HEK293 (cell line): ENCODE results near the gene RSPRY1.

Experiments
- CTCF ChIA-PET: fragments of 350-600 bp; formaldehyde crosslinking; extraction: SDS; loops from one replicate; lab custom pipeline; 2021; ENCODE audit warnings: antibody characterized with exemption; lab: Yijun Ruan, JAX
- POLR2A ChIA-PET: fragments of 300-600 bp; formaldehyde crosslinking; extraction: SDS; loops from one replicate; lab custom pipeline; 2020; ENCODE audit warnings: antibody characterized with exemption, inconsistent platforms; lab: Yijun Ruan, JAX
- H3K27ac ChIP-seq: fragments of 200-500 bp; sonication (Bioruptor generic); 2 replicates; pipeline ENCODE4 v1.5.1; 2014; ENCODE audit warnings: low read depth, low read length, control low read depth, inconsistent platforms; ENCODE audit errors: extremely low read depth
- H3K36me3 ChIP-seq, 2 experiments: fragments of 200-500 bp in 1 of 2; sonication (Bioruptor generic) in 1 of 2; 1 replicate in 1 of 2; 2 replicates in 1 of 2; pipeline ENCODE4 v1.5.1; 2014 to 2017; ENCODE audit warnings: inconsistent platforms in 2 of 2, low read length in 2 of 2; ENCODE audit not compliant: control insufficient read depth in 2 of 2, insufficient read depth in 1 of 2
- H3K4me1 ChIP-seq: fragments of 200-500 bp; sonication (Bioruptor generic); 2 replicates; pipeline ENCODE4 v1.5.1; 2014; ENCODE audit warnings: mild to moderate bottlenecking, low read length, inconsistent platforms; ENCODE audit not compliant: control insufficient read depth, insufficient read depth
- H3K4me3 ChIP-seq: 2 replicates; pipeline ENCODE4 v1.5.1; 2011; ENCODE audit warnings: low read depth, mild to moderate bottlenecking, control low read depth, low read length, moderate library complexity
- H3K9me3 ChIP-seq: fragments of 200-500 bp; sonication (Bioruptor generic); 2 replicates; pipeline ENCODE4 v1.5.1; 2014; ENCODE audit warnings: low read depth, low read length, inconsistent platforms; ENCODE audit not compliant: control insufficient read depth, insufficient read depth
- CTCF ChIP-seq: fragments of 450-650 bp; formaldehyde crosslinking; IDR thresholded peaks from 2 replicates; pipeline ENCODE4 v1.5.1; 2016; ENCODE audit warnings: missing biosample characterization, missing genetic modification characterization
- KLF7 ChIP-seq: fragments of 450-650 bp; formaldehyde crosslinking; IDR thresholded peaks from 2 replicates; pipeline ENCODE4 v1.5.1; 2016; ENCODE audit warnings: missing biosample characterization, missing genetic modification characterization, borderline replicate concordance
- PATZ1 ChIP-seq: fragments of 450-650 bp; formaldehyde crosslinking; IDR thresholded peaks from 2 replicates; pipeline ENCODE4 v1.5.1; 2016; ENCODE audit warnings: missing biosample characterization, missing genetic modification characterization
- PRDM1 ChIP-seq: fragments of 450-650 bp; formaldehyde crosslinking; IDR thresholded peaks from 2 replicates; pipeline ENCODE4; 2016; ENCODE audit warnings: missing biosample characterization, missing genetic modification characterization
- PRDM10 ChIP-seq: fragments of 450-650 bp; formaldehyde crosslinking; IDR thresholded peaks from 2 replicates; pipeline ENCODE4 v1.5.1; 2016; ENCODE audit warnings: missing biosample characterization, missing genetic modification characterization
- SCRT2 ChIP-seq: fragments of 450-650 bp; formaldehyde crosslinking; IDR thresholded peaks from 2 replicates; pipeline ENCODE4 v1.5.1; 2016; ENCODE audit warnings: missing biosample characterization, missing genetic modification characterization
- SP7 ChIP-seq: fragments of 450-650 bp; formaldehyde crosslinking; IDR thresholded peaks from 2 replicates; pipeline ENCODE4 v1.5.1; 2016; ENCODE audit warnings: missing biosample characterization, missing genetic modification characterization
- ZBTB11 ChIP-seq: fragments of 450-650 bp; formaldehyde crosslinking; conservative IDR thresholded peaks from 2 replicates; pipeline ENCODE4 v1.5.1; 2016; ENCODE audit warnings: low read depth, missing biosample characterization, missing genetic modification characterization
- ZBTB20 ChIP-seq: fragments of 450-650 bp; formaldehyde crosslinking; IDR thresholded peaks from 2 replicates; pipeline ENCODE4 v1.5.1; 2016; ENCODE audit warnings: missing biosample characterization, missing genetic modification characterization
- ZBTB21 ChIP-seq: fragments of 450-650 bp; formaldehyde crosslinking; IDR thresholded peaks from 2 replicates; pipeline ENCODE4 v1.5.1; 2017; ENCODE audit warnings: missing biosample characterization, missing genetic modification characterization
- ZFP37 ChIP-seq: fragments of 450-650 bp; formaldehyde crosslinking; IDR thresholded peaks from 2 replicates; pipeline ENCODE4 v1.5.1; 2016; ENCODE audit warnings: missing biosample characterization, missing genetic modification characterization
- ZNF2 ChIP-seq: fragments of 450-650 bp; formaldehyde crosslinking; IDR thresholded peaks from 2 replicates; pipeline ENCODE4 v1.5.1; 2016; ENCODE audit warnings: missing biosample characterization, missing genetic modification characterization
- ZNF324 ChIP-seq: fragments of 450-650 bp; formaldehyde crosslinking; IDR thresholded peaks from 2 replicates; pipeline ENCODE4 v1.5.1; 2016; ENCODE audit warnings: missing biosample characterization, missing genetic modification characterization
- ZNF362 ChIP-seq: fragments of 450-650 bp; formaldehyde crosslinking; IDR thresholded peaks from 2 replicates; pipeline ENCODE4 v1.5.1; 2016; ENCODE audit warnings: missing biosample characterization, missing genetic modification characterization
- ZNF366 ChIP-seq: fragments of 450-650 bp; formaldehyde crosslinking; conservative IDR thresholded peaks from 2 replicates; pipeline ENCODE4 v1.5.1; 2016; ENCODE audit warnings: missing biosample characterization, missing genetic modification characterization
- ZNF394 ChIP-seq: fragments of 450-650 bp; formaldehyde crosslinking; IDR thresholded peaks from 2 replicates; pipeline ENCODE4 v1.5.1; 2016; ENCODE audit warnings: missing biosample characterization, missing genetic modification characterization, mild to moderate bottlenecking, moderate library complexity, borderline replicate concordance
- ZNF571 ChIP-seq: fragments of 450-650 bp; formaldehyde crosslinking; IDR thresholded peaks from 2 replicates; pipeline ENCODE4 v1.5.0; 2017; ENCODE audit warnings: missing biosample characterization, missing genetic modification characterization
- ZNF639 ChIP-seq: fragments of 450-650 bp; formaldehyde crosslinking; IDR thresholded peaks from 2 replicates; pipeline ENCODE4 v1.5.1; 2016; ENCODE audit warnings: missing biosample characterization, missing genetic modification characterization
- ZNF777 ChIP-seq: fragments of 450-650 bp; formaldehyde crosslinking; IDR thresholded peaks from 2 replicates; pipeline ENCODE4 v1.5.1; 2017; ENCODE audit warnings: missing biosample characterization, missing genetic modification characterization, borderline replicate concordance
- ZSCAN16 ChIP-seq: fragments of 450-650 bp; formaldehyde crosslinking; IDR thresholded peaks from 2 replicates; pipeline ENCODE4 v1.5.1; 2016; ENCODE audit warnings: missing biosample characterization, missing genetic modification characterization
- ZXDB ChIP-seq: fragments of 450-650 bp; formaldehyde crosslinking; IDR thresholded peaks from 2 replicates; pipeline ENCODE4 v1.5.1; 2016; ENCODE audit warnings: missing biosample characterization, missing genetic modification characterization

Gene RSPRY1

GRCh38 chr16:57185446-57185944 is 634 bp upstream of the RSPRY1 start:
- H3K9me3 ChIP-seq, result no peaks in the 10 kb centered on the region
- peak overlapping the region; percentile 85 for H3K4me3 ChIP-seq
- CTCF ChIA-PET, result interaction anchor here (0.6 to 1.8 kb wide), 5 partner anchors 8 to 940 kb away, joined by 3 to 6 read pairs (median 4); partner anchors contain the start of gene CPNE2
- H3K4me1 ChIP-seq, result peaks cover 2% of the 10 kb centered on the region
- POLR2A ChIA-PET, result interaction anchor here (0.6 to 1.9 kb wide), 12 partner anchors 11 to 450 kb away, joined by 3 to 8 read pairs (median 4); partner anchors contain the start of genes ARL2BP, CIAPIN1 and COQ9
- no peaks in the 10 kb centered on the region; a peak in 1 of 3 replicates for H3K36me3 ChIP-seq
- H3K27ac ChIP-seq, result peak overlapping the region; percentile 77
- TF ChIP-seq SCRT2, result no peak
- TF ChIP-seq ZXDB (tag by site-specific recombination), result peak; percentile 64
- TF ChIP-seq CTCF, result peak; percentile 62
- peak; percentile 90 for TF ChIP-seq ZBTB11 (tag by site-specific recombination)
- TF ChIP-seq ZNF571 (tag by site-specific recombination), result no peak
- peak; percentile 87 for TF ChIP-seq ZNF362 (tag by site-specific recombination)
- peak; percentile 38; the same call in 1 of the 2 replicates for TF ChIP-seq SP7 (tag by site-specific recombination)
- peak; percentile 97 for TF ChIP-seq ZNF366 (tag by site-specific recombination)
- TF ChIP-seq ZSCAN16 (tag by site-specific recombination), result no peak
- TF ChIP-seq ZNF639 (tag by site-specific recombination), result 0 out of 2 replicates have a peak, but pooled peaks have one; percentile 41
- 0 out of 2 replicates have a peak, but pooled peaks have one; percentile 29 for TF ChIP-seq ZFP37 (tag by site-specific recombination)
- 0 out of 2 replicates have a peak, but pooled peaks have one; percentile 23 for TF ChIP-seq KLF7 (tag by site-specific recombination)
- peak; percentile 38; the same call in 1 of the 2 replicates for TF ChIP-seq ZBTB20 (tag by site-specific recombination)
- no peak for TF ChIP-seq PATZ1 (tag by site-specific recombination)
- TF ChIP-seq PRDM10 (tag by site-specific recombination), result peak; percentile 90
- peak; percentile 39; the same call in 1 of the 2 replicates for TF ChIP-seq ZNF394 (tag by site-specific recombination)
- peak; percentile 45; the same call in 1 of the 2 replicates for TF ChIP-seq ZNF777 (tag by site-specific recombination)
- peak; percentile 8; the same call in 1 of the 2 replicates for TF ChIP-seq PRDM1 (tag by site-specific recombination)
- TF ChIP-seq ZNF324, result peak; percentile 69; the same call in 1 of the 2 replicates
- no peak for TF ChIP-seq ZBTB21
- TF ChIP-seq ZNF2 (tag by site-specific recombination), result peak; percentile 83
